ENCODE data around the gene SASH1. TPM values are rescaled to one million over a fixed set of nuclear protein-coding genes. Genes with fewer than 3 reads are reported as not detected.

The SASH1 gene
- total RNA-seq, 1 donor from 2014 or later = 15.5 TPM

- Histone ChIP-seq H3K27ac (ENCODE audit: low read depth, low read length) (no peak overlapping the region), H3K4me3 (ENCODE audit: insufficient read depth, low read depth, low read length) (no peak overlapping the region), H3K36me3 (ENCODE audit: insufficient read depth, low read length) (no peaks in the 10 kb centered on the region), H3K4me1 (ENCODE audit: insufficient read depth, low read length) (peaks cover 14% of the 10 kb centered on the region), H2AFZ (ENCODE audit: low read depth, low read length) (no peak overlapping the region), H3K9me3 (ENCODE audit: insufficient read depth, low read depth, low read length) (no peaks in the 10 kb centered on the region), H3K79me2 (ENCODE audit: insufficient read depth, low read length) (no peaks in the 10 kb centered on the region), H3K27me3 (ENCODE audit: insufficient read depth, low read length) (no peaks in the 10 kb centered on the region), H3K9ac (ENCODE audit: low read length) (no peak overlapping the region), H4K20me1 (ENCODE audit: insufficient read depth, low read length) (no peaks in the 10 kb centered on the region), H3K4me2 (ENCODE audit: low read length) (no peak overlapping the region)
- Mint-ChIP-seq H3K4me3 (ENCODE audit: unreplicated experiment) (no peak overlapping the region), H3K27me3 (ENCODE audit: low read depth, unreplicated experiment) (no peaks in the 10 kb centered on the region), H3K4me1 (ENCODE audit: low read depth, unreplicated experiment) (peaks cover 3% of the 10 kb centered on the region), H3K27ac (ENCODE audit: unreplicated experiment) (no peak overlapping the region), H3K9me3 (ENCODE audit: unreplicated experiment) (no peaks in the 10 kb centered on the region), H3K36me3 (ENCODE audit: low read depth, unreplicated experiment) (no peaks in the 10 kb centered on the region)
- TF ChIP-seq, protein P1, sequence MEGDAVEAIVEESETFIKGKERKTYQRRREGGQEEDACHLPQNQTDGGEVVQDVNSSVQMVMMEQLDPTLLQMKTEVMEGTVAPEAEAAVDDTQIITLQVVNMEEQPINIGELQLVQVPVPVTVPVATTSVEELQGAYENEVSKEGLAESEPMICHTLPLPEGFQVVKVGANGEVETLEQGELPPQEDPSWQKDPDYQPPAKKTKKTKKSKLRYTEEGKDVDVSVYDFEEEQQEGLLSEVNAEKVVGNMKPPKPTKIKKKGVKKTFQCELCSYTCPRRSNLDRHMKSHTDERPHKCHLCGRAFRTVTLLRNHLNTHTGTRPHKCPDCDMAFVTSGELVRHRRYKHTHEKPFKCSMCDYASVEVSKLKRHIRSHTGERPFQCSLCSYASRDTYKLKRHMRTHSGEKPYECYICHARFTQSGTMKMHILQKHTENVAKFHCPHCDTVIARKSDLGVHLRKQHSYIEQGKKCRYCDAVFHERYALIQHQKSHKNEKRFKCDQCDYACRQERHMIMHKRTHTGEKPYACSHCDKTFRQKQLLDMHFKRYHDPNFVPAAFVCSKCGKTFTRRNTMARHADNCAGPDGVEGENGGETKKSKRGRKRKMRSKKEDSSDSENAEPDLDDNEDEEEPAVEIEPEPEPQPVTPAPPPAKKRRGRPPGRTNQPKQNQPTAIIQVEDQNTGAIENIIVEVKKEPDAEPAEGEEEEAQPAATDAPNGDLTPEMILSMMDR (IDR thresholded peaks at IDR 0.05; ENCODE audit: insufficient read depth, low read depth, low read length) = no peak
- TF ChIP-seq EZH2 (IDR thresholded peaks at IDR 0.05; ENCODE audit: insufficient read depth, low read length) = no peak
- DNase-seq (ENCODE audit: low read depth) (no peak), FAIRE-seq (no peak)
Observed at GRCh38 chr6:148417045-148417444, 74.4 kb downstream of the SASH1 start.

DNA sequence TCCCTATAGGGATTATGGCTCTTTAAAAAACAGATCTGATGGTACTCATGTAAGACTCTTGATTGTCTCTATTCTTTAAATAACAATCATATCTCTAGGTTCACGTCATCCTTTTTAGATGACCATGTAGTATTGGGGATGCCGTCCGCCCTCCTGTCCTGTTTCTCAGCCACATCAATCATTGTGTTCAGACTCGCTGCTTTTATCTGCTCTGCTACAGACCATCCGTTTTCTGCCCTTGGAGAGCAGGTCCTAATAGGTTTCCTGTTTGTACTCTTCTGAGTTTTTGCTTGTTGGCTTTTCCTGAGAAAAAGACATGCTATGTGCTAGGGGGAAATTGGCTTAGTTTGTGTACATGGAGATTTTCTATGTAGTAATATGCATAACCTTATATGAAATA is 76.8 kb downstream of the SASH1 start:
- Mint-ChIP-seq H3K4me3 (ENCODE audit: unreplicated experiment) (no peak overlapping the region), H3K27ac (ENCODE audit: unreplicated experiment) (no peak overlapping the region)

DNA sequence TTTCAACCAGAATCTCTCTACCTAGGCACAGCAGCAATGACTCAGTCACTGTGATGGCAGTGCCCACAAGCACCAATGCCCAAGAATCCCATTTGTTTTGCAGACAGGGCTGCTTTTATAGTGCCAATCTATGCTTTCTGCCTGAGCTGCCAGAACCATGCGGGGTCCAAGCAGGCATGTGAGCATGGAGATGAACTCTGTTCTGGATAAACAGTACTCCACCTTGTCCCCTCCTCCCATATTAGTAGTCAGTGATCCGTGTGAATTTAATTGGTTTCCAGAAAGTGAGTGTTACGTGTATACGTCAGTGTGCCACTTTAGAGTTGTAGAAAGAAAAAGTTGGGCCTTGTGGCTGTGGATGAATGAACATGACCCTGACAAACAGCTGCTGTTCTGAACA is 79.4 kb downstream of the SASH1 start:
- Histone ChIP-seq H3K9ac (ENCODE audit: low read length) (no peak overlapping the region), H4K20me1 (ENCODE audit: insufficient read depth, low read length) (no peaks in the 10 kb centered on the region), H2AFZ (ENCODE audit: low read depth, low read length) (no peak overlapping the region), H3K9me3 (ENCODE audit: insufficient read depth, low read depth, low read length) (no peaks in the 10 kb centered on the region), H3K4me2 (ENCODE audit: low read length) (no peak overlapping the region), H3K27me3 (ENCODE audit: insufficient read depth, low read length) (no peaks in the 10 kb centered on the region), H3K4me1 (ENCODE audit: insufficient read depth, low read length) (no peaks in the 10 kb centered on the region), H3K79me2 (ENCODE audit: insufficient read depth, low read length) (no peaks in the 10 kb centered on the region), H3K4me3 (ENCODE audit: insufficient read depth, low read depth, low read length) (no peak overlapping the region), H3K36me3 (ENCODE audit: insufficient read depth, low read length) (no peaks in the 10 kb centered on the region), H3K27ac (ENCODE audit: low read depth, low read length) (no peak overlapping the region)
- Mint-ChIP-seq H3K36me3 (ENCODE audit: low read depth, unreplicated experiment) (no peaks in the 10 kb centered on the region), H3K27me3 (ENCODE audit: low read depth, unreplicated experiment) (no peaks in the 10 kb centered on the region), H3K4me3 (ENCODE audit: unreplicated experiment) (no peak overlapping the region), H3K9me3 (ENCODE audit: unreplicated experiment) (no peaks in the 10 kb centered on the region), H3K27ac (ENCODE audit: unreplicated experiment) (no peak overlapping the region), H3K4me1 (ENCODE audit: low read depth, unreplicated experiment) (peaks cover 5% of the 10 kb centered on the region)
- DNase-seq (ENCODE audit: low read depth) = no peak
- TF ChIP-seq, protein P1 (IDR thresholded peaks at IDR 0.05; ENCODE audit: insufficient read depth, low read depth, low read length) = no peak
- TF ChIP-seq EZH2 (IDR thresholded peaks at IDR 0.05; ENCODE audit: insufficient read depth, low read length) = no peak
- no peak for FAIRE-seq

More for the DNA sequence above, 76.8 kb downstream of the SASH1 start:
- no peaks in the 10 kb centered on the region for H3K9me3 Mint-ChIP-seq (ENCODE audit: unreplicated experiment)
- H3K27ac ChIP-seq (ENCODE audit: low read depth, low read length) = no peak overlapping the region
- no peak overlapping the region for H3K9ac ChIP-seq (ENCODE audit: low read length)
- H3K4me1 Mint-ChIP-seq (ENCODE audit: low read depth, unreplicated experiment) = peaks cover 4% of the 10 kb centered on the region
- FAIRE-seq (no peak), DNase-seq (ENCODE audit: low read depth) (no peak)
- no peaks in the 10 kb centered on the region for H3K36me3 ChIP-seq (ENCODE audit: insufficient read depth, low read length)
- no peaks in the 10 kb centered on the region for H3K9me3 ChIP-seq (ENCODE audit: insufficient read depth, low read depth, low read length)
- H3K36me3 Mint-ChIP-seq (ENCODE audit: low read depth, unreplicated experiment) = no peaks in the 10 kb centered on the region
- no peaks in the 10 kb centered on the region for H3K27me3 Mint-ChIP-seq (ENCODE audit: low read depth, unreplicated experiment)
- H3K4me1 ChIP-seq (ENCODE audit: insufficient read depth, low read length) = peaks cover 10% of the 10 kb centered on the region
- H3K4me3 ChIP-seq (ENCODE audit: insufficient read depth, low read depth, low read length) = no peak overlapping the region
- H4K20me1 ChIP-seq (ENCODE audit: insufficient read depth, low read length) = no peaks in the 10 kb centered on the region
- no peak for TF ChIP-seq EZH2 (IDR thresholded peaks at IDR 0.05; ENCODE audit: insufficient read depth, low read length)
- TF ChIP-seq, protein P1 (IDR thresholded peaks at IDR 0.05; ENCODE audit: insufficient read depth, low read depth, low read length) = no peak
- H3K27me3 ChIP-seq (ENCODE audit: insufficient read depth, low read length) = no peaks in the 10 kb centered on the region
- no peak overlapping the region for H2AFZ ChIP-seq (ENCODE audit: low read depth, low read length)
- H3K4me2 ChIP-seq (ENCODE audit: low read length) = no peak overlapping the region
- no peaks in the 10 kb centered on the region for H3K79me2 ChIP-seq (ENCODE audit: insufficient read depth, low read length)

Measured in astrocyte (in vitro differentiated cells and primary cell).